Measurements from ENCODE around the gene POLDIP2. TPM values are rescaled to one million over a fixed set of nuclear protein-coding genes. Genes with fewer than 3 reads are reported as not detected.

POLDIP2 gene
- total and polyA plus RNA-seq, 10 of the 15 experiments (the other 5 are each of a cell fraction or from before 2014, with no cell fraction given): 22.8 to 196 (median 121) TPM

GRCh38 chr17:28368915-28369683 lies 11.8 kb upstream of the POLDIP2 start:
- no peaks in the 10 kb centered on the region for H3K9me3 ChIP-seq (replicated peaks; ENCODE audit: control insufficient read depth, insufficient read depth, low read length)
- H3K4me3 ChIP-seq: no peak overlapping the region
- no TSS peak for BruUV-seq (replicated peaks)
- DNase-seq (ENCODE audit: low read depth, low spot score) (no peak), ATAC-seq (no peak), FAIRE-seq (no peak)
- peaks cover 7% of the 10 kb centered on the region for H3K4me1 ChIP-seq (ENCODE audit: control insufficient read depth, insufficient read depth, low read length)
- peaks cover 2% of the 10 kb centered on the region; the same call in 1 of the 2 replicates for H3K79me2 ChIP-seq (ENCODE audit: control insufficient read depth, insufficient read depth, low read length)
- no peaks in the 10 kb centered on the region; a peak in 1 of 4 replicates for H3K36me3 ChIP-seq (ENCODE audit: control insufficient read depth in 2 of 2, insufficient read depth in 2 of 2, low read length in 1 of 2)
- H3K27me3 ChIP-seq (replicated peaks in 1 of 2; ENCODE audit: control insufficient read depth in 2 of 2, insufficient read depth in 2 of 2, low read length in 1 of 2): no peaks in the 10 kb centered on the region
- no peak overlapping the region for H3K4me2 ChIP-seq (ENCODE audit: control insufficient read depth, insufficient read depth)
- no peak overlapping the region for H3K27ac ChIP-seq (ENCODE audit: control insufficient read depth, insufficient read depth)
- intact Hi-C loops (cut with micrococcal nuclease; ENCODE audit: unreplicated experiment): no loop called here
- in situ Hi-C loops (cut with MboI): no loop called here
- ChIA-PET SMC1A (ENCODE audit: uncharacterized antibody, unreplicated experiment) (interaction anchor here (0.9 kb wide), 1 partner anchor 11 kb away, joined by 4 read pairs; the partner anchor contains the start of gene POLDIP2), POLR2A (interaction anchor here (2.1 kb wide), 1 partner anchor 12 kb away, joined by 8 read pairs; the partner anchor contains the start of gene POLDIP2), CTCF (interaction anchor here (1.2 kb wide), 1 partner anchor 48 kb away, joined by 4 read pairs; no protein-coding TSS in a partner anchor), RAD21 (ENCODE audit: unreplicated experiment) (no interaction called here)
- 88% methylated on average over 23 of the region's 23 CpGs for WGBS (ENCODE audit: insufficient coverage, insufficient replicate concordance, low lambda C conversion rate, missing lambda C conversion rate)
- peaks cover 3% of the 10 kb centered on the region; the same call in 1 of the 2 replicates for H4K20me1 ChIP-seq (ENCODE audit: control insufficient read depth, insufficient read depth)
- no peak for TF ChIP-seq NBN (IDR thresholded peaks at IDR 0.05)
- peak; percentile 15; the same call in 1 of the 2 replicates for TF ChIP-seq POLR2A (IDR thresholded peaks at IDR 0.05; ENCODE audit: low read depth, low read length)
- H2AFZ ChIP-seq (ENCODE audit: control insufficient read depth, low read depth, low read length): no peak overlapping the region
- H3K9ac ChIP-seq (ENCODE audit: control insufficient read depth, insufficient read depth, low read length): no peak overlapping the region

GRCh38 chr17:28368306-28368831 lies 11.0 kb upstream of the POLDIP2 start:
- H3K79me2 ChIP-seq (ENCODE audit: control insufficient read depth, insufficient read depth, low read length): peaks cover 2% of the 10 kb centered on the region; the same call in 1 of the 2 replicates
- BruUV-seq (replicated peaks): no TSS peak
- TF ChIP-seq ZBTB4 (CRISPR knock-in tag; IDR thresholded peaks at IDR 0.05) (no peak), BMI1 (IDR thresholded peaks at IDR 0.05; ENCODE audit: borderline replicate concordance) (no peak), CREB1 (IDR thresholded peaks at IDR 0.05; ENCODE audit: low read depth) (no peak), TCF12 (IDR thresholded peaks at IDR 0.05; ENCODE audit: low read depth, low read length) (no peak), SREBF1 (IDR thresholded peaks at IDR 0.05; ENCODE audit: low read length) (no peak), JUND (IDR thresholded peaks at IDR 0.05; ENCODE audit: low read depth, low read length) (no peak)

More at GRCh38 chr17:28368306-28368831, 11.0 kb upstream of the POLDIP2 start:
- DNase-seq (ENCODE audit: low read depth, low spot score): no peak
- 56% methylated on average over 5 of the region's 5 CpGs for WGBS (ENCODE audit: insufficient coverage, insufficient replicate concordance, low lambda C conversion rate, missing lambda C conversion rate)
- ChIA-PET POLR2A (interaction anchor here (2.1 kb wide), 1 partner anchor 11 kb away, joined by 8 read pairs; the partner anchor contains the start of gene POLDIP2), RAD21 (ENCODE audit: unreplicated experiment) (no interaction called here), CTCF (no interaction called here), SMC1A (ENCODE audit: uncharacterized antibody, unreplicated experiment) (interaction anchor here (0.9 kb wide), 1 partner anchor 10 kb away, joined by 4 read pairs; the partner anchor contains the start of gene POLDIP2)
- Histone ChIP-seq H3K9ac (ENCODE audit: control insufficient read depth, insufficient read depth, low read length) (no peak overlapping the region), H3K4me3 (no peak overlapping the region), H2AFZ (ENCODE audit: control insufficient read depth, low read depth, low read length) (no peak overlapping the region), H3K36me3 (ENCODE audit: control insufficient read depth in 2 of 2, insufficient read depth in 2 of 2, low read length in 1 of 2) (no peaks in the 10 kb centered on the region; a peak in 1 of 4 replicates), H3K4me1 (ENCODE audit: control insufficient read depth, insufficient read depth, low read length) (peaks cover 7% of the 10 kb centered on the region), H3K4me2 (ENCODE audit: control insufficient read depth, insufficient read depth) (no peak overlapping the region), H3K27ac (ENCODE audit: control insufficient read depth, insufficient read depth) (no peak overlapping the region), H3K9me3 (replicated peaks; ENCODE audit: control insufficient read depth, insufficient read depth, low read length) (no peaks in the 10 kb centered on the region), H4K20me1 (ENCODE audit: control insufficient read depth, insufficient read depth) (peaks cover 3% of the 10 kb centered on the region; the same call in 1 of the 2 replicates), H3K27me3 (replicated peaks in 1 of 2; ENCODE audit: control insufficient read depth in 2 of 2, insufficient read depth in 2 of 2, low read length in 1 of 2) (no peaks in the 10 kb centered on the region)
- intact Hi-C loops (cut with micrococcal nuclease; ENCODE audit: unreplicated experiment): no loop called here
- ATAC-seq: no peak
- in situ Hi-C loops (cut with MboI): no loop called here
- no peak for FAIRE-seq

Data from GM12878 (cell line).